ENCODE measurements around the gene CASTOR1.

DNA sequence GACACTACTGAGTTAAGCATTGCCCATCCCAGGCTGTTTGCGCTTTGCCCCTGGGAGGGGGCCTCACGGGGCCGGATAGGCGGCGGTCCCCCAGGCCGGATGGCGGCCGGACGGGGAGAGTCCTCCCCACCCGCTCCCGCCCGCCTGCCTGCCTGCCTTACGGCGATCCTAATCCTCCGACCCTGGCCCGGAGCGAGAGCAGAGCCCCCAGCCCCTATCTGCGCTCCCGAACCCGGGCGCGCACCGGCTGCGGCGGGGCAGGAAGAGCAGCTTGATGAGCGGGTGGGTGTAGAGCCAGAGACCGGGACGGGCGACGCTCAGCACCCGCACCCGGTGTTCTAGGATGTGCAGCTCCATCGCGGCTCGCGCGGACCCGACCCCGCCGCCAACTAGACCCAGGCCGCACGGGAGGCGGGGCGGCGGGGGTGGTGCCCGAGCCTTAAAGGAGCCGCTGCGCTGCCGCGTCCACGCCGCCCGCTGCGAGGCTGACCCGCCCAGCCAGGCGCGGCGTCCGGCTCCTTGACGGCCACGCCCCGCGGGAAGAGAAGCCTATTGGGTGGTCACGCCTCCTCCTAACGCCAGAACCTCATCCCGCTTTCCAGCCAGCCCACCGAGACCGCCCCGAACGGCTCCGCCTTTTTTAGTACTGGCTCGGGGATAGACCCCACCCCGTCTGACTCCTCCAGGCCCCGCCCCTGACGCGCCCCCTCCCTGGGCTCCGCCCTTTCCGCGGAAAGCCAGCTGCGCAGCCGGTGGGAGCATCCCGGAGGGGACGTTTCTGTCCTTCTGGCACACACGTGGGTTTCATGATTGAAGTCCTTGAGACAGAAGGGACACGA is at the start of gene CASTOR1:
- TF ChIP-seq, protein P1, sequence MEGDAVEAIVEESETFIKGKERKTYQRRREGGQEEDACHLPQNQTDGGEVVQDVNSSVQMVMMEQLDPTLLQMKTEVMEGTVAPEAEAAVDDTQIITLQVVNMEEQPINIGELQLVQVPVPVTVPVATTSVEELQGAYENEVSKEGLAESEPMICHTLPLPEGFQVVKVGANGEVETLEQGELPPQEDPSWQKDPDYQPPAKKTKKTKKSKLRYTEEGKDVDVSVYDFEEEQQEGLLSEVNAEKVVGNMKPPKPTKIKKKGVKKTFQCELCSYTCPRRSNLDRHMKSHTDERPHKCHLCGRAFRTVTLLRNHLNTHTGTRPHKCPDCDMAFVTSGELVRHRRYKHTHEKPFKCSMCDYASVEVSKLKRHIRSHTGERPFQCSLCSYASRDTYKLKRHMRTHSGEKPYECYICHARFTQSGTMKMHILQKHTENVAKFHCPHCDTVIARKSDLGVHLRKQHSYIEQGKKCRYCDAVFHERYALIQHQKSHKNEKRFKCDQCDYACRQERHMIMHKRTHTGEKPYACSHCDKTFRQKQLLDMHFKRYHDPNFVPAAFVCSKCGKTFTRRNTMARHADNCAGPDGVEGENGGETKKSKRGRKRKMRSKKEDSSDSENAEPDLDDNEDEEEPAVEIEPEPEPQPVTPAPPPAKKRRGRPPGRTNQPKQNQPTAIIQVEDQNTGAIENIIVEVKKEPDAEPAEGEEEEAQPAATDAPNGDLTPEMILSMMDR (IDR thresholded peaks at IDR 0.05; ENCODE audit: insufficient read depth, low read length, poor library complexity, severe bottlenecking), result no peak
- no peak for TF ChIP-seq EZH2phosphoT487 (conservative IDR thresholded peaks at IDR 0.05; ENCODE audit: low read length)

All from SU-DHL-6 (cell line).